Stimulated activated CD4-positive, alpha-beta T cell treated with anti-CD3 and anti-CD28 coated beads, Interleukin-15, amount 100 ng/mL, for 1 hour (primary cell): ENCODE measurements around the gene NFKB1.
"Not testable (repeated sequence)": the region's sequence is repeated elsewhere in the genome, so short reads cannot be mapped to it uniquely, and the experiment has no call there.

Source experiments
- DNase-seq, 2 donors: peaks; one replicate each; pipeline ENCODE4 v3.0.0-alpha.2; 2020; ENCODE audit warnings: low read depth in 1 of 2, low spot score in 1 of 2

Gene NFKB1

DNA sequence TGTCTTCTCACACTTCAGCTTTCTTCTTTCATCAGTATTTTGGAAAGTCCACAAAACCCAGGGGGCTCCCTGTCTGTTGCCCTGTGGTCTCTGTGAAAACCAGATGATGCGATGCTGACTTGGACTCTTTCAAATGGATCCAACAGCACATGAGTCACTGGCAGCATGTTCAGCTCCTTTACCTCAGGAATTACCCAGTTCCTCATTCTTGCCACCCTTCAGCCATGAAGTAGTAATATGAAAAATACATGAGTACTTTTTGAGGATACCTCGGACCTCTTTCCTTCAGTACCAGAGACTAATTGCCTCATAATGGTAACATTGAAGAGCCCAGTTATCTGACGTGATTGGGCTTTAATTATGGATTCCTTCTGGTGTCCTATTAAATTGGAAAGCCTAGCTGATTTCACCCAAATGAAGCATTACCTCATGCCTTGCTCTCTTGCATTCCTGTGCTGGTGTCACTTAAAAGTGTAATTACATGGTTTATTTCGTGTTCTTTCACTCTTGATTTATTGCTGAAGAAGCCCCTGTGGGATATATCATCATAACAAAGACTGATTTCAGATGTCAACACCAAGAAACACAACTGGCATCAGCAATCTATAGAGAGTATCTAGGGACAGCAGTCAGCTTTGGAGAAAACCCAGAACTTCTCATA, 63.4 kb downstream of the NFKB1 start:
- DNase-seq, result no peak

DNA sequence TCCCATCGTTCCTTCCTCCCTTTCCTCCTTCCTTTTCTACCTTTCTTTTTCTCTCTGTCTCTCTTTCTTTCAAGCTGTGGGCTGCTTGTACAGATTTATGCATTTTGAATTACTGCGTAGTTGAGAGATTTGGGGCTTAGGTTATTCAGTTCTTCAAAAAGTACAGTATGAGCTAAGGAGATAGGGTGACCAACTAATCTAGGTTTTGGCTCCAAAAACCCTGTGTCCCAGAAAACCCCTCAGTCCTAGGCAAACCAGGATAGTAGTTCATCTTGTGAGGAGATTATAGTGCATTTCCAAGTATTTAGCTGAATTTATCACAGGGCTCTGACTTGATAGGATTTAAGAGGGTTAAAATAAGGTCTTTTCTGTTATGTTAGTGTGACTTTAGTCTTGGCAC, 64.5 kb downstream of the NFKB1 start:
- DNase-seq, result no peak

DNA sequence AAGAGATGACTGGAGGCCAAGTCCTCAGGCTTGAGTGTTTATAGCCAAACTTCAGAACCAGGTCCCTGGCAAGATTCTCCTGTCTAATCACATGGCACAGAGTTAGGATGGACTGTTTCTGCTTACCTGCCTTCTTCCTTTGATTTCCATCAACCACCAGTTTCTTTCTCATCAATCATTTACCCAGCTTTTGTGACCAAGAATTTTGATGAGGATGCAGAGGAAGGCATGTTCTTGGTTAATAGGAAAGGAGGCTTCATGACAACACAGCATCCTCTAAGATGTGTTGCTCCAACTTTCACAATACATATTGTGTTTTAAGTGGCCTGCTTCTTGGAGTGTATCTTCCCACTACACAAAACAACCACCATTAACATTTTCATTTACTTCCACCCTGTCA, 65.3 kb downstream of the NFKB1 start:
- no peak for DNase-seq

DNA sequence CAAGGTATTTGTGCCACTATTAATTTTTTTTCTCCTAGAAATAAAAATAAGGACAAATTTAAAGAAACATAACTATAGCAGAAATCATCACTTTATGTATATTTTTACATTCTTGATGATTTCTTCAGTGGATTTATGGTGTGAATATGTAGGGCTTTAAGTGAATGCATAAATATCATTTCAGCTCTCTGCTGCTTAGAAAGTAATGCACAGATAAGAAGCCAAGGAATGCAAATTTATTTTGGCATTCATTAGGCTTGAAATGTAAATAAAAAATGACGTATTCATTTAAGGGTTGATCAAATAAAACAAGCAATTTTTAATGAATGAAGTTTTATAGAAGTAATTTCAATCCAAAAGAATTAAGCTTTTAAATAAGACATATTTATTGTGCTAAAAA, 66.3 kb downstream of the NFKB1 start:
- no peak for DNase-seq

DNA sequence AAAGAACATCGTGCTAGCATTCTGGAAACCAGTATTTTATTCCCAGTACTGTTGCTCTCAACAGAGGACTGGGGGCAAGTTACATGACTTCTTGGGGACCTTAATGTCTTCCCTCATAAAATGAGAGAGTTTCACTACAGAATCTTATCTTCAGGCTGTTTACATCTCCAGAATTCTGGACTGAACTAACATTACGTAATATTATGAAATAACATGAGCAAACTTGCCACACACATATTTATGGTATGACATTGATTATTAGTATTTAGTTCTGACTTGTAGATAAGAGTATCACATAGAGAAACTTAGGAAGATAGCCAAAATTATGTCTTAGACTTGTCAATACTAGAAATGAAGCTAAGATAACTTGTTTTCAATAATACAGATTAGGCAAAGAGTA, 68.0 kb downstream of the NFKB1 start:
- no peak for DNase-seq

DNA sequence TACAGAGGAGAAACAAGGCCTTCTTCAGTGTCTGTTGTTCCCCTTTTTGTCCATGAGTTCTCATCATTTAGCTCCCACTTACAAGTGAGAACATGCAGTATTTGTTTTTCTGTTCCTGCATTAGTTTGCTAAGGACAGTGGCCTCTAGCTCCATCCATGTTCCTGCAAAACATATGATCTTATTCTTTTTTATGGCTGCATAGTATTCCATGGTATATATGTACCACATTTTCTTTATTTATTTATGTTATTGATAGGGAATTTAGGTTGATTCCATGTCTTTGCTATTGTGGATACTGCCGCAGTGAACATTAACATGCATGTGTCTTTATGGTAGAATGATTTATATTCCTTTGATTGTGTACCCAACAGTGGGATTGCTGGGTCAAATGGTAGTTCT, 69.1 kb downstream of the NFKB1 start:
- not testable (repeated sequence) for DNase-seq

DNA sequence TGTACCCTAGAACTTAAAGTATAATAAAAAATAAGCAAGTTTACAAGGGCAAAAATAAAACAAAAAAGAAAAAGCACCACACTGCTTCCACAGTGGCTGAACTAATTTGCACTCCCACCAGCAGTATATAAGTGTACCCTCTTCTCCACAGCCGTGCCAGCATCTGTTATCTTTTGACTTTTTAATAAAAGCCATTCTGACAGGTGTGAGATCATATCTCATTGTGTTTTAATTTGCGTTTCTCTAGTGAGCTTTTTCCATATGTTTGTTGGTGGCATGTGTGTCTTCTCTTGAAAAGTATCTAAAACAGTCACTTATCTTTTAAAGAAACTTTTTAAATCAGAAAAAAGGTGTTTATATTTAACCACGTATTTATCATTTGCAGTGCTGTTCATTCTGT, 71.3 kb downstream of the NFKB1 start:
- no peak for DNase-seq

DNA sequence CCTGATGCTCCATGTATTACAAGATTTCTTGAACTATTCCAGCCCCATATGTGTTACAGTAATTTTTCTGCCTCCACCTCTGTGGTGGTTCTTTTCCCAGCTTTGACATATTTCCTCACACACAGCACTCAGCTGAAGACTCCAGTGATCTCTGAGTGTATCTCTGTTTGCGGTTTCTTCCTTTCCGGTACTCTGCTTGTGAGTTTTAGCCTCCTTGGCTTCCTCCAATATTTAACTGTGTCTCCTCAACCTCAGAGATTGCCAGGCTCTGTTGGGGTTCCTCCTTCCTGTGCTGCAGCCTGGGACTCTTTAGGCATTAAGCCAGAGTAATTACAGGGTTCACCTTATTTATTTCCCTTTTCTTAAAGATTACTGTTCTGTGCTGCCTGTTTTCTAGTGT, 73.2 kb downstream of the NFKB1 start:
- DNase-seq, result no peak

DNA sequence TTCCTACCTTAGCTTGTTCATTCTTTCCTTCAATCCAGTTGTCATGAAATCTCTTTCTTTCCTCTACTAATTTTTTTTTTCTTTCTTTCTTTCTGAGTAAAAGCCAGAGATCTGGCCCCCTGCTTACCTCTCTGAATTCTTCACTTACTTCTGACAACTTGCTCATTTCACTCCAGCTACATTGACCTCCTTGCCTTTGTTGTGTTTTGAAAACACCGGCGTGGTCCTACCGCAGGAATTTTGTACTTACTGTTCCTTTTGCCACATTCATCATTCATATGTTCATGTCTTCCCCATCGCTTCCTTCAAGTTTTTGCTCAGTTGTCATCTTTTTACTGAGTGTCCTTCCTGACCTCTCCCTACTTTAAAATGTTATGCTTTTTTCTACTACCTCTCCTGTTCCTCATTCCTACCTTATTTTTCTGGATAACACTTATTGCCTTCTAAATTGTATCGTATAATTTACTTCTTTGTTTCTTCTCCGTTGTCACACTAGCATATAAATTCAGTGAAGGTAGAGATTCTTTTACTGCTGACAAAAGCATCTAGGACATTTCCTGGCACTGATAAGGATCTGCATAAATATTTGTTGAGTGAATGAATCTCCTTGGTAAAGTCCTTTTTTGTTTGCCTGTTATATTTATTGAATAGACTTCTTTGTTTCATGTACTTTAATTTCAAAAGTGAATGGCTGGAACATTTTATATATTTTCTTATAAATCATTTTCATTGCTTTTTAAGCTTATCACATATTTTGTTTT, 74.4 kb downstream of the NFKB1 start:
- DNase-seq, result no peak

DNA sequence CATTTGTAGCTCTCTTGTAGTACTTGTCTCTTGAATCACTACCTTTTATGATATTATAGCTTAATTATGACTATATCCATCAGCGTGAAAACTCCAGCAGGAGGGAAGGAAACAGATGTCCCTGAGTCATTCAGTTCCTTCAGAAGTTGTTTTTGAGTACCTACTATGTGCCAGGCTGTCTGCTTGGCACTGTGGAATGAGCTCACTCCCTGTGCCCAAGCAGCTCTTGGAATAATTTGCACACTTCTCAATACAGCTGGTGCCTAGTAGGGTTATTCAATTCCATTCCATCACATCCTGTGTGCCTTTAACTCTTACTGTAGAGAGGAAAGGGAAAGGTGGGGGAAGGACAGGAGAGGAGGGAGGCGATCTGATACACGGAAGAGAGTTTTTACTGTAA, 77.1 kb downstream of the NFKB1 start:
- no peak for DNase-seq

DNA sequence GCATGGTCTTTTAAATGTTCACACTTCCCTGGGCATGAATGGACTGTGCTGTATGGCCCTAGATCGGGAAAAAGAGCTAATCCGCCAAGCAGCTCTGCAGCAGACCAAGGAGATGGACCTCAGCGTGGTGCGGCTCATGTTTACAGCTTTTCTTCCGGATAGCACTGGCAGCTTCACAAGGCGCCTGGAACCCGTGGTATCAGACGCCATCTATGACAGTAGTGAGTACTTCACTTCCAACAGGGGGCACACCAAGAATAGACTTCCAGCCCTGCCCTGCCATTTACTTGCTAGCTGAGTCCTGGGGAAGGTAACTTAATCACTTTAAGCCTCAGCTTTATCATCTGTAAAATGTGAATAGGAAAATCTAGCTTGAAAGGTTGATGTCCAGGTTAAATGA, 77.7 kb downstream of the NFKB1 start:
- DNase-seq, result no peak

DNA sequence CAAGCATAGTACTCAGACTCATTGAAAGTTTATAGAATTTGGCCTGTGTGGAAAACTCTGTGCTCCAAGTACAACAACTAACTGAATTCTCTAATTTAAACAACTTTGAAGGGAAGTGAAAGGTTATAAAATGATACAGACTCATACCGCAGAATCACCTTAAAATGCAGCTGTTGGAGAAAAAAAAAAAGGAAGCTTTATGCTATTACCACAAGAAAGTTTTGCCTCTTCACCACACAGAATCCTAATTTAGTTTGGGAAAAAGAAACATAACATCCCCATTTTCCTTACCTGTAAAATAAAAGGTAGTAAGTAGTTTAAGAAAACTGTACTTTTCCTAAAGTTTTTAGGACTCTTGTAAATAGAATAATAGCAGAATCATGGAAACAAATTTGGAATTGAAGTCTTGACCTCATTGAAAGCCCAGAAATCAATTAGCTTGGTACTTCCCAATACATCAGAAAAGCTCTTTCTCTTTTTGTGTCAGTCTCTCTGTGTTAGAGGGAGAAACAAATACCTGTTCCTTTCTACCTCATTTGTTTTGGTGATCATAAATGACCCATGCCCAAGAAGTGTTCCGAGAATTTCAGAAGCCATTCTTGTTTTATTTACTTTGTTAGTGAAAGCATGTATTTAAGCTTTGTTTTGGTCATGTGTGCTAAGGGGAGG, 78.8 kb downstream of the NFKB1 start:
- DNase-seq, result no peak

DNA sequence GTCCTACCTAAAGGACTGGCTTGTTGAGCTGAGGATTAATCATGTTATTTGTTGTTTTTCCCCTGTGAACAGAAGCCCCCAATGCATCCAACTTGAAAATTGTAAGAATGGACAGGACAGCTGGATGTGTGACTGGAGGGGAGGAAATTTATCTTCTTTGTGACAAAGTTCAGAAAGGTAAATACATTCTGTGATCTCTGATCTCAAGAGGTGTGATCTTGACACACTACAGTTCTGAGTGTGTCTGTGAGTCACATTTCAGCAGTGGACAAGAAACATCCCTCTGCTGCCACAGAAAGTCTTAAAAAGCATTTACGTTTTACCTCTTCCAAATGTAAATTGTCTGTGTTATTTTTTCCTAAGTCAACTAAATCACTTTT, 79.3 kb downstream of the NFKB1 start:
- DNase-seq, result no peak

DNA sequence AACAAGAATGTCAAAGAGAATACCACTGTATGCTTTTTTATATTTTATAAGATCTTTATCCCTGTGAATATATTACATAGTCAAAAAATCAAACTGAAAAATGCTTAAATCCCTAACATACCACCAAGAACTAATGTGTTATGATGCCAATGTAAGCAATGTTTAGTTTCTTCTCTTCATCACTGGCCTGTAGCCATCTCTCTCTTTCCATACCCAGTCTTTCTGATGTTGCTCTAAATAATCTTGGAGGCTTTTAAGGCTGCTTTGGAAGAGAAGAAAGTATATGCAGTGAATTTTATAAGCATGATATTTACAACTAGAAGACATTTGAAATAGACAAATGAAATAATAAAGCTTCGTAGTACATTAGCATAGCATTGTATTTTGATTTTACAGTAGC, 82.9 kb downstream of the NFKB1 start:
- no peak for DNase-seq

DNA sequence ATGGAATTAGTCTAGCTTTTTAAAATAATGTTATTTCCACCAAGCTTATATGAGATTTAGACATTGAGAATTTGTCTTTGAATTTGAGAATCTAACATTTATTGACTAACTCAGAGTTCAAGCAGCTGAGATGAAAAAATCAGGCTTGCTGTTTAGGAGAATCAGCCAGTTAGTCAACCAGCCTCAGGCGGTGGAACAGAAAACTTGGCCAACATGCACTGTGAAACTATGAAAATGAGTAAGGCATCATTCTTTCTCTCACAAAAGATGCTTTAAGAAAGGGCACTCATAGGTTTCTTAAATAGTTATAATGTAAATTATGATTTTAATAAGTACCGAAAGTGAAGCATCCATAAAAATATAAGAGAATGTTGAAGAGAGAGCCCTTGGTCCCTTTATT, 84.2 kb downstream of the NFKB1 start:
- no peak for DNase-seq

DNA sequence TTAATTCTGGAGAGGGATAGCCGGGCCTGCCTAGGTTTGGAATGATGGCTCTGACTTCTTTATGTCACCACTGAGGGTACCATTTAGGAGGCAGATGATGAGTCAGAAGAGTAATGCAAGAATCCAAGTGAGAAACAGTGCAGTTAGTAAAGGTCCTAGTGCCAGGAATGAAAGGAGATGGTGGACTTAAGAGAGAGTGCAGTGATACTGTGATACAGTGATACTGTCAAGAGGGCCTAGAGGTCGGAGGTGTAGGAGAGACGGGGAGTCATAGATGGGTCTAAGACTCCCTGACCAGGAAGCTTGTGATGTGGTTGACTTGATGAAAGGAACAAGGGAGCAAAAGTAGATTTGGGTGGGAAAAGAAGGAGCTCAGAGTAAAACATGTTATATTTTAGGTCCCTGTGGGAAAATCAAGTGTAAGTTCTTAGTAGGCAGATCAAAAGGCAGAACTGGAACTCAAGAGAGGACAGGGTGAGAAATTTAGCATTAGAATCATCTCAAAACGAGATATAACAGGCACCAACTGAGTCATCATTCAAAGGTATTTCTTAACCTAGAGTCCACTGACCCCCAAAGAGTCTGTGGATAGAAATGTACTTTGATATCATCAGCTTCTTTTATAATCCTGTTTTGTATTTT, 85.0 kb downstream of the NFKB1 start:
- DNase-seq, result no peak

DNA sequence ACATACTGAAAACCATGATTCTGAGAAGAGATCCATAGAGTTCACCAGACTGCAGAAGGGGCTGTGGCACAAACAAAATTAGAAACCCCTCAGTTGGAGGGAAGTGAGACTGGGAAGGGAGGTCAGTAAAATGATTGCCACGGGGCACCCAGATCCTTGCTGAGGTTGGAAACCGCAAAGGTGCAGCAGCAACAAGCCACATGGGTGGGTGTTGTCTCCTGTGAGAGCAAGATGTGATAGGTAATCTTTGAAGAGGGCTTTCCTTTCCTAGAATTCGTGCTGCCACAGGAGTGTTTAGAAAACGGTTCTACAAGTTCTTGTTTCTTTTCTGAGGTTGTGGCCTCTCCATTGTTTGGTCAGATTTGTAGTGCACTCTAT, 85.5 kb downstream of the NFKB1 start:
- peak in 1 of 2 donors; percentile 16 for DNase-seq

DNA sequence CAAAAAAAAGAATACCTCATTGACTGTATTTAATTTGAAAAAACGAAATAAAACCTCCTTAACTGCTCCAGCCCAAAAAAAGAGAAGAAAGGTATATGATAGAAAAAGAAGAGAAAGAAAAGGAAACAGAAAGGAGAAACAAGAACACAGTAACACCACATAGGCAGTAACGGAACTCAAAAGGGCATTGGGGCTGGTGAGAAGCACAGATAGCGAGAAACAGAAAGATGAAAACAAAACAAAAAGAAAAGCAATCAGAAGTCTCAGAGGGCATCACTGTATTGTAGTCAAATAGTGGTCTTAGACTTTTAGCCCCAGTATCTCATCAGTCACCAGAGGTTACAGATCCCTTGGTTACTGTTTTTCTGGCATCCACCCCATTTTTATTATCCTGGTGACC, 88.6 kb downstream of the NFKB1 start:
- no peak for DNase-seq

DNA sequence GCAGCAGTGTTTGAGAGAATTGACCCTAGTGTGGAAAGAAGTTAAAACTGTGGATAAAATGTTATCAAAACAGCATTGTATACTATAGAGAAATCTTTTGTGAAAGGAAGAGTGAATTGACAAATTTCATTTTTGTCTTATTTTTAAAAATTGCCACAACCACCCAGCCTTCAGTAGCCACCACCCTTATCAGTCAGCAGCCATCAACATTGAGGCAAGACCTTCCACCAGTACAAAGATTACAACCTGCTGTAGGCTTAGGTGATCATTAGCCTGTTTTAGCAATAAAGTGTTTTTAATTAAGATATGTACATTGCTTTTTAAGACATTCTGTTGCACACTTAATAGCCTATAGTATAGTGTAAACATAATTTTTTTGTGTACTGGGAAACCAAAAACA, 91.1 kb downstream of the NFKB1 start:
- no peak for DNase-seq

DNA sequence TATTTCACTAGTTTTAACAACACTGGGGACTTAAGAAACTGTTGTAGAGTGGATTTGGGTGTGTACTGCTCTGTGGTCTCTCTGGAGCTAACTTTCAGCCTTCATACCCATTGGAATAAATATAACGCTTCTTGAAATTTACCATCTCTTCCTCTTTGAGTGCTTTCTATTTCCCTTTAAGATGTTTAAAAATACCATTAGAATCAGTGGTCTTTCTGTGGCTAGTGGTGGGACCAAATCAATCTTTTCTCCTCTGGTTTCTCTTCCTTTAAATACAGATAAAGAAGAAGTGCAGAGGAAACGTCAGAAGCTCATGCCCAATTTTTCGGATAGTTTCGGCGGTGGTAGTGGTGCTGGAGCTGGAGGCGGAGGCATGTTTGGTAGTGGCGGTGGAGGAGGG, 92.0 kb downstream of the NFKB1 start:
- no peak for DNase-seq

DNA sequence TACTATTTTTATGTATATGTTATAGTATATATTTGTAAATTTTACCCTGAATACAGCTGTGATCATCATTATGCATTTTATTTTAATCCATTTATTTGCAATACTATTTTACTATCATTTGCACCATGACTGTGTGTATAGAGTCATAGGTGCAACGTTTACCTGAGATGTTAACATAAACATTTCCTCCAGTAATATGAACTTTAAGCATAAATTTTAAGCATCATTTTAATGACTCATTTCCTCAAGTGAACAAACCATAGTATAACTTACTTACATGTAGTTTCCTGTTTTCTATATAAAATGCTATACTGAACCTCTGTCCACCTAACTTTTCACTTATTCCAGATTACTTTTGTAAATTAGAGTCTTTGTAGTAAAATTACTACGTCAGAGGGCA, 92.8 kb downstream of the NFKB1 start:
- DNase-seq, result no peak

DNA sequence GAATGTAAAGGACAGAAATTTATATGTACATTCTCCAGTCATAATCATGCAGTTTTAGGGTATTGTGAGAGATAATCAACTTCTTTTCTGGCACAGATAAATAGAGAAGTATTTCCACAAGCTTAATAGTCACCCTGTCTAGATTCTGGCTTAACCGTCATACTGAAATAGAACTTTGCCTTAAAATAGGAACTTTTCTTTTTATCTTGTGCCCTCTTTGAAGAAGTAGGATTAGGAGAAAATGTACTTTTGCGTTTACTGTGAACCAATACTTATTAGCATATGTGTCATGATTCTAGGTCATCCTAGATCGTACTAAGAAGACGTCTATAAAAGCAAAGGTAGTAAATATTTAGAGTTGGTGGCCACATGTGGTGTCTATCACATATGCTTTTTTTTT, 95.4 kb downstream of the NFKB1 start:
- no peak for DNase-seq
